Cardiac muscle cell (in vitro differentiated cells and primary cell): Measurements from ENCODE around the gene RAD54L2. TPM values are rescaled to one million over a fixed set of nuclear protein-coding genes. Genes with fewer than 3 reads are reported as not detected.
"Not testable (repeated sequence)": the region's sequence is repeated elsewhere in the genome, so short reads cannot be mapped to it uniquely, and the experiment has no call there.

Experiments used
- DNase-seq, 2 donors: peaks; one replicate each; pipeline versions ENCODE4 v3.0.0 to v3.0.0-alpha.2; 2010 to 2017; ENCODE audit warnings: low read depth in 1 of 2, low spot score in 1 of 2
- H3K27ac ChIP-seq: fragments of 200-600 bp; sonication (generic); 2 replicates; pipeline ENCODE4 v1.5.1; 2016
- H3K27me3 ChIP-seq: fragments of 200-600 bp; sonication (generic); 2 replicates; pipeline ENCODE4 v1.6.0; 2016; ENCODE audit warnings: control low read depth
- H3K36me3 ChIP-seq: fragments of 200-600 bp; sonication (generic); 2 replicates; pipeline ENCODE4 v1.5.1; 2016; ENCODE audit warnings: control low read depth
- H3K4me1 ChIP-seq: fragments of 200-600 bp; sonication (generic); 2 replicates; pipeline ENCODE4 v1.8.1; 2017; ENCODE audit warnings: low read depth, mild to moderate bottlenecking, mixed run types
- H3K4me3 ChIP-seq: fragments of 200-600 bp; sonication (generic); 2 replicates; pipeline ENCODE4 v1.5.1; 2016; ENCODE audit warnings: mild to moderate bottlenecking
- H3K9me3 ChIP-seq: fragments of 200-600 bp; sonication (generic); 2 replicates; pipeline ENCODE4 v1.5.1; 2017; ENCODE audit warnings: low read depth, mild to moderate bottlenecking, control low read depth
- polyA plus RNA-seq: library from polyadenylated mRNA; unstranded; fragments of >200 nt; fragmentation: Nextera tagmentation; extraction: Ambion mirVana; gene quantifications from 2 replicates; pipeline ENCODE4 v1.2.1, GENCODE V29; 2016
- total RNA-seq: library from RNA; depleted of rRNA; stranded (reverse); fragments of >200 nt; gene quantifications from 2 replicates; pipeline ENCODE4 v1.2.3, GENCODE V29; 2016
- TF ChIP-seq, protein P1 (sequence below): IDR thresholded peaks from 2 replicates; pipeline ENCODE4 v1.5.1; 2012; ENCODE audit warnings: low read depth, mild to moderate bottlenecking, low read length

Gene RAD54L2
- total and polyA plus RNA-seq, 2 experiments from 2014 or later = 19.5 to 22.0 TPM

GRCh38 chr3:51539291-51539941 lies 897 bp downstream of the RAD54L2 start:
- Histone ChIP-seq H3K9me3 (no peaks in the 10 kb centered on the region), H3K27me3 (no peaks in the 10 kb centered on the region), H3K4me3 (peak overlapping the region; percentile 94), H3K4me1 (peaks cover 8% of the 10 kb centered on the region), H3K27ac (peak overlapping the region; percentile 94), H3K36me3 (peaks cover 10% of the 10 kb centered on the region)
- TF ChIP-seq, protein P1, sequence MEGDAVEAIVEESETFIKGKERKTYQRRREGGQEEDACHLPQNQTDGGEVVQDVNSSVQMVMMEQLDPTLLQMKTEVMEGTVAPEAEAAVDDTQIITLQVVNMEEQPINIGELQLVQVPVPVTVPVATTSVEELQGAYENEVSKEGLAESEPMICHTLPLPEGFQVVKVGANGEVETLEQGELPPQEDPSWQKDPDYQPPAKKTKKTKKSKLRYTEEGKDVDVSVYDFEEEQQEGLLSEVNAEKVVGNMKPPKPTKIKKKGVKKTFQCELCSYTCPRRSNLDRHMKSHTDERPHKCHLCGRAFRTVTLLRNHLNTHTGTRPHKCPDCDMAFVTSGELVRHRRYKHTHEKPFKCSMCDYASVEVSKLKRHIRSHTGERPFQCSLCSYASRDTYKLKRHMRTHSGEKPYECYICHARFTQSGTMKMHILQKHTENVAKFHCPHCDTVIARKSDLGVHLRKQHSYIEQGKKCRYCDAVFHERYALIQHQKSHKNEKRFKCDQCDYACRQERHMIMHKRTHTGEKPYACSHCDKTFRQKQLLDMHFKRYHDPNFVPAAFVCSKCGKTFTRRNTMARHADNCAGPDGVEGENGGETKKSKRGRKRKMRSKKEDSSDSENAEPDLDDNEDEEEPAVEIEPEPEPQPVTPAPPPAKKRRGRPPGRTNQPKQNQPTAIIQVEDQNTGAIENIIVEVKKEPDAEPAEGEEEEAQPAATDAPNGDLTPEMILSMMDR = no peak
- DNase-seq = peak; percentile 36 to 56

- DNase-seq, H3K27ac ChIP-seq, H3K4me3 ChIP-seq, H3K27me3 ChIP-seq, H3K4me1 ChIP-seq, H3K9me3 ChIP-seq: not testable (repeated sequence)
- peaks cover 13% of the 10 kb centered on the region for H3K36me3 ChIP-seq
These were observed 4.1 kb downstream of the RAD54L2 start for GRCh38 chr3:51542596-51542995.

DNA sequence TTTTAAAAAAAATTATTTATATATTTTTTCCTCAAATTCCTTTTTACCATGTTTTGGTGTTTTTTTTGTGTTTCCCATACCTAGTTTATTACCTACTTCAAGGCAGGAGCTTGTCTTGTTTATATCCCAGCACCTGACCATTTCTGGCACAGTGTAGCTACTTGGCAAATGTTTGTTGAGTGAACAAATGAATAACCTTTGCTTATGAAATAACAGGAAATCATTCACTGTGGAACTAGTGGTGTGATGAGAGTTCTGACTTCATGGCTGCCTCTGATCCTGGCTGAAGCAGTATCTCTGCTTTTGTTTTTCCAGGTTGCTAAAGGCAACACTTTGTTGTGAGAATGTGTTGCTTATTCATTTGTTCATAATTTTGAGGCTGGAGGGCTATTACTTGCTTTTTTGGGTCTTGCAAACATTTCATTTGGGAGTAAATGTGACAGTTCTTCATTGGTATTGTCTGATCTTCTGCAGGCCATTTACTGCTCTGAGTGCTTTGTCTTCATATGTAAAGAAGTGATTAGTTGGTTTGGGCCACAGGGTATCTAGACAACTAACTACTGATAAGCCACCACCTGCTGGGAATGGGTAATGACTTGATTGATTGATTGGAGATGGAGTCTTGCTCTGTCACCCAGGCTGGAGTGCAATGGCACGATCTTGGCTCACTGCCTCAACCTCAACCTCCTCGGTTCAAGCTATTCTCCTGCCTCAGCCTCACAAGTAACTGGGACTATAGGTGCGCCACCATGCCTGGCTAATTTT lies 5.7 kb downstream of the RAD54L2 start:
- Histone ChIP-seq H3K27me3 (no peaks in the 10 kb centered on the region), H3K4me1 (peaks cover 8% of the 10 kb centered on the region), H3K27ac (no peak overlapping the region), H3K9me3 (no peaks in the 10 kb centered on the region), H3K4me3 (no peak overlapping the region), H3K36me3 (peaks cover 13% of the 10 kb centered on the region)
- TF ChIP-seq, protein P1 = no peak
- DNase-seq = peak in 1 of 2 donors; percentile 27

- Histone ChIP-seq H3K27me3 (no peaks in the 10 kb centered on the region), H3K4me1 (no peaks in the 10 kb centered on the region), H3K27ac (no peak overlapping the region), H3K9me3 (no peaks in the 10 kb centered on the region), H3K36me3 (peaks cover 7% of the 10 kb centered on the region), H3K4me3 (no peak overlapping the region)
- DNase-seq = no peak
- TF ChIP-seq, protein P1 = no peak
These were observed 8.8 kb downstream of the RAD54L2 start for GRCh38 chr3:51547274-51547673.

DNA sequence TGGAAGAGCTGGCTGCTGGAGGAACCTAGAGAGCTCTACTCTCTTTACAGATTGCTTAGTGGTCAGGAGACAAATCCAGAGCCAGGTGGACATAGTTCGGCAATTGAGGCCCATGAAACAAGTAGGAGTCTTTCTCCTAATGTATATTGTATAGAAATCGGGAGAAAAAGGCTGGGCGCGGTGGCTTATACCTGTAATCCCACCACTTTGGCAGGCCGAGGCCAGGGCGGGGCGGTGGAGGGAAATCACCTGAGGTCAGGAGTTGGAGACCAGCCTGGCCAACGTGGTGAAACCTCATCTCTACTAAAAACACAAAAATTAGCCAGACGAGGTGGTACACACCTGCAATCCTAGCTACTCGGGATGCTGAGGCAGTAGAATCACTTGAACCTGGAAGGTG lies 10.8 kb downstream of the RAD54L2 start:
- Histone ChIP-seq H3K4me3 (no peak overlapping the region), H3K27ac (no peak overlapping the region), H3K9me3 (no peaks in the 10 kb centered on the region), H3K4me1 (no peaks in the 10 kb centered on the region), H3K27me3 (no peaks in the 10 kb centered on the region), H3K36me3 (peaks cover 4% of the 10 kb centered on the region)
- no peak for DNase-seq
- TF ChIP-seq, protein P1 = no peak
